Prostate gland (tissue), 2 donors: Measurements from ENCODE around the gene ACKR4. TPM values are rescaled to one million over a fixed set of nuclear protein-coding genes. Genes with fewer than 3 reads are reported as not detected.

Source experiments
- total RNA-seq, 2 donors: library from RNA; depleted of rRNA; stranded (reverse); fragments of >200 nt; gene quantifications; one replicate each; pipeline ENCODE4 v1.1.0, GENCODE V29; 2016

ACKR4 gene
- total RNA-seq, 2 donors from 2014 or later, result 0.09 TPM; not detected in 1

Other genes with a start within 250 kb of the ACKR4 start
- gene DNAJC13, start 179.8 kb upstream of the ACKR4 start, total RNA-seq, result 10 to 100 TPM; 25.0 to 46.2 TPM
- gene ACAD11, start 62.5 kb downstream of the ACKR4 start, total RNA-seq, result 10 to 100 TPM; 13.8 to 22.7 TPM
- gene UBA5, start 63.1 kb downstream of the ACKR4 start, total RNA-seq, result 10 to 100 TPM; 37.5 to 48.4 TPM
- 10 to 100 TPM; 15.1 to 41.1 TPM for gene NPHP3, start 125.1 kb downstream of the ACKR4 start, total RNA-seq